WTC11 (cell line): ENCODE measurements around the gene ENTHD1. TPM values are rescaled to one million over a fixed set of nuclear protein-coding genes. Genes with fewer than 3 reads are reported as not detected.
"Not testable (repeated sequence)": the region's sequence is repeated elsewhere in the genome, so short reads cannot be mapped to it uniquely, and the experiment has no call there.

Source experiments
- ATAC-seq: fragments of 200-7000 bp; cut with Tn5 transposase; 2 replicates; pipeline ENCODE4 v1.10.0; 2021; ENCODE audit warnings: mild to moderate bottlenecking, moderate library complexity
- CTCF ChIA-PET: fragments of 300-600 bp; sonication (Branson Sonifier 250); formaldehyde crosslinking; loops from one replicate; lab custom pipeline; 2021; ENCODE audit warnings: antibody characterized with exemption; lab: Charles Lee
- POLR2A ChIA-PET: fragments of 350-600 bp; sonication (Branson Sonifier 250); formaldehyde crosslinking; loops from one replicate; lab custom pipeline; 2021; ENCODE audit warnings: antibody characterized with exemption; lab: Charles Lee
- DNase-seq: peaks from one replicate; pipeline ENCODE4 v3.0.0; 2021; ENCODE audit warnings: low spot score
- H3K27ac Mint-ChIP-seq: 2 replicates; pipeline ENCODE4 v1.8.0; 2021; ENCODE audit warnings: mixed read lengths
- H3K27me3 Mint-ChIP-seq: 2 replicates; pipeline ENCODE4 v1.8.0; 2021; ENCODE audit warnings: low read depth, mild to moderate bottlenecking, moderate library complexity, mixed read lengths
- H3K36me3 Mint-ChIP-seq: 2 replicates; pipeline ENCODE4 v1.8.0; 2021; ENCODE audit warnings: mixed read lengths
- H3K4me1 Mint-ChIP-seq: 2 replicates; pipeline ENCODE4 v1.8.0; 2022; ENCODE audit warnings: mixed read lengths
- H3K4me3 Mint-ChIP-seq: 2 replicates; pipeline ENCODE4 v1.8.0; 2021; ENCODE audit warnings: mild to moderate bottlenecking, moderate library complexity, mixed read lengths
- H3K9me3 Mint-ChIP-seq: 2 replicates; pipeline ENCODE4 v1.8.0; 2021; ENCODE audit warnings: mixed read lengths
- AR ChIP-seq: fragments of 250-450 bp; sonication (Bioruptor Pico); IDR thresholded peaks from 2 replicates; pipeline ENCODE4 v1.9.0; 2021; ENCODE audit warnings: mild to moderate bottlenecking
- ATF2 ChIP-seq: sonication (generic); formaldehyde crosslinking; IDR thresholded peaks from 2 replicates; pipeline ENCODE4 v1.8.1; 2022; ENCODE audit warnings: low read depth, missing genetic modification reagents, borderline replicate concordance
- ATF3 ChIP-seq: sonication (generic); formaldehyde crosslinking; conservative IDR thresholded peaks from 2 replicates; pipeline ENCODE4 v1.8.1; 2022; ENCODE audit warnings: mild to moderate bottlenecking, missing genetic modification reagents
- E2F4 ChIP-seq: sonication (generic); formaldehyde crosslinking; IDR thresholded peaks from 2 replicates; pipeline ENCODE4 v1.8.1; 2022; ENCODE audit warnings: low read depth, mild to moderate bottlenecking, moderate library complexity, missing genetic modification reagents, borderline replicate concordance
- ESRRA ChIP-seq: sonication (generic); formaldehyde crosslinking; IDR thresholded peaks from 2 replicates; pipeline ENCODE4 v1.8.1; 2022; ENCODE audit warnings: mild to moderate bottlenecking, missing genetic modification reagents, borderline replicate concordance
- FOXJ3 ChIP-seq: sonication (generic); formaldehyde crosslinking; IDR thresholded peaks from 2 replicates; pipeline ENCODE4 v1.9.0; 2021; ENCODE audit warnings: missing genetic modification reagents, mild to moderate bottlenecking, borderline replicate concordance
- GRHL2 ChIP-seq: fragments of 250-450 bp; sonication (Bioruptor Pico); IDR thresholded peaks from 2 replicates; pipeline ENCODE4 v1.8.0; 2022; ENCODE audit warnings: mild to moderate bottlenecking, moderate library complexity; ENCODE audit not compliant: insufficient replicate concordance, severe bottlenecking
- IRF1 ChIP-seq: sonication (generic); formaldehyde crosslinking; IDR thresholded peaks from 2 replicates; pipeline ENCODE4 v1.8.0; 2023; ENCODE audit warnings: missing genetic modification reagents
- IRF2 ChIP-seq: sonication (generic); formaldehyde crosslinking; IDR thresholded peaks from 2 replicates; pipeline ENCODE4 v1.8.0; 2022; ENCODE audit warnings: low read depth, missing genetic modification reagents, borderline replicate concordance
- JAZF1 ChIP-seq: fragments of 250-450 bp; sonication (Bioruptor Pico); IDR thresholded peaks from 2 replicates; pipeline ENCODE4 v1.9.0; 2021; ENCODE audit warnings: moderate library complexity, mild to moderate bottlenecking, inconsistent platforms
- MXD4 ChIP-seq: fragments of 250-450 bp; sonication (Bioruptor Pico); IDR thresholded peaks from 2 replicates; pipeline ENCODE4 v1.8.0; 2021; ENCODE audit warnings: mild to moderate bottlenecking, moderate library complexity, borderline replicate concordance
- NFE2L1 ChIP-seq: sonication (generic); formaldehyde crosslinking; IDR thresholded peaks from 2 replicates; pipeline ENCODE4 v1.8.1; 2023; ENCODE audit warnings: missing genetic modification reagents
- PREB ChIP-seq: sonication (generic); formaldehyde crosslinking; IDR thresholded peaks from 2 replicates; pipeline ENCODE4 v1.8.1; 2022; ENCODE audit warnings: mild to moderate bottlenecking, missing genetic modification reagents, moderate library complexity, borderline replicate concordance
- RELA ChIP-seq: sonication (generic); formaldehyde crosslinking; IDR thresholded peaks from 2 replicates; pipeline ENCODE4 v1.8.1; 2022; ENCODE audit warnings: missing genetic modification reagents, mild to moderate bottlenecking, borderline replicate concordance
- ZBTB21 ChIP-seq: sonication (generic); formaldehyde crosslinking; IDR thresholded peaks from 2 replicates; pipeline ENCODE4 v1.8.1; 2023; ENCODE audit warnings: mild to moderate bottlenecking, missing genetic modification reagents, borderline replicate concordance
- ZNF232 ChIP-seq: sonication (generic); formaldehyde crosslinking; IDR thresholded peaks from 2 replicates; pipeline ENCODE4 v1.8.0; 2022; ENCODE audit warnings: mild to moderate bottlenecking, missing genetic modification reagents
- ZNF416 ChIP-seq: fragments of 250-450 bp; sonication (Bioruptor Pico); IDR thresholded peaks from 2 replicates; pipeline ENCODE4 v1.9.0; 2021; ENCODE audit warnings: mild to moderate bottlenecking, inconsistent platforms
- ZNF532 ChIP-seq: fragments of 250-450 bp; sonication (Bioruptor Pico); IDR thresholded peaks from 2 replicates; pipeline ENCODE4 v1.9.0; 2021; ENCODE audit warnings: mild to moderate bottlenecking, borderline replicate concordance
- total RNA-seq: library from RNA; stranded (reverse); gene quantifications from 3 replicates; pipeline ENCODE4 v1.2.3, GENCODE V29; 2021

Gene ENTHD1
- total RNA-seq, 1 experiment from 2014 or later: not detected

GRCh38 chr22:39904862-39905261 lies 11.3 kb upstream of the ENTHD1 start (continued):
- no peak for TF ChIP-seq ZNF532 (CRISPR knock-in tag)
- no peak for TF ChIP-seq JAZF1 (CRISPR knock-in tag)
- TF ChIP-seq FOXJ3 (CRISPR knock-in tag): no peak
- no peak for TF ChIP-seq ESRRA (CRISPR knock-in tag)
- TF ChIP-seq ZNF232: no peak
- no peak for TF ChIP-seq ZBTB21
- TF ChIP-seq MXD4 (CRISPR knock-in tag): no peak

GRCh38 chr22:39904024-39904423 lies 10.5 kb upstream of the ENTHD1 start:
- H3K4me1 Mint-ChIP-seq: peaks cover 15% of the 10 kb centered on the region
- H3K27ac Mint-ChIP-seq, H3K27me3 Mint-ChIP-seq, CTCF ChIA-PET, ATAC-seq, H3K4me3 Mint-ChIP-seq, POLR2A ChIA-PET, DNase-seq, H3K9me3 Mint-ChIP-seq, H3K36me3 Mint-ChIP-seq: not testable (repeated sequence)

GRCh38 chr22:39901565-39902146 lies 8.1 kb upstream of the ENTHD1 start:
- CTCF ChIA-PET: no interaction called here
- H3K4me1 Mint-ChIP-seq: peaks cover 12% of the 10 kb centered on the region
- no peak overlapping the region for H3K27ac Mint-ChIP-seq
- no peak overlapping the region for H3K4me3 Mint-ChIP-seq
- no peaks in the 10 kb centered on the region for H3K36me3 Mint-ChIP-seq
- no peaks in the 10 kb centered on the region for H3K9me3 Mint-ChIP-seq
- peaks cover 3% of the 10 kb centered on the region for H3K27me3 Mint-ChIP-seq
- no peak for ATAC-seq
- TF ChIP-seq E2F4 (CRISPR knock-in tag): no peak
- no peak for TF ChIP-seq IRF1
- no peak for TF ChIP-seq PREB (CRISPR knock-in tag)
- TF ChIP-seq IRF2 (CRISPR knock-in tag): no peak
- TF ChIP-seq ZNF416 (CRISPR knock-in tag): no peak
- no peak for TF ChIP-seq GRHL2
- TF ChIP-seq RELA (CRISPR knock-in tag): no peak
- no peak for TF ChIP-seq NFE2L1
- no peak for TF ChIP-seq ATF3 (CRISPR knock-in tag)
- TF ChIP-seq AR (CRISPR knock-in tag): no peak
- TF ChIP-seq ATF2: no peak
- POLR2A ChIA-PET: no interaction called here
- DNase-seq: no peak
